GM18502 (cell line): ENCODE measurements around the gene USE1.

Experiments
- ATAC-seq: cut with Tn5 transposase; IDR thresholded peaks from one replicate; pipeline ENCODE4 v1.9.1; 2021; ENCODE audit warnings: mild to moderate bottlenecking; ENCODE audit not compliant: unreplicated experiment, poor library complexity

USE1 gene

DNA sequence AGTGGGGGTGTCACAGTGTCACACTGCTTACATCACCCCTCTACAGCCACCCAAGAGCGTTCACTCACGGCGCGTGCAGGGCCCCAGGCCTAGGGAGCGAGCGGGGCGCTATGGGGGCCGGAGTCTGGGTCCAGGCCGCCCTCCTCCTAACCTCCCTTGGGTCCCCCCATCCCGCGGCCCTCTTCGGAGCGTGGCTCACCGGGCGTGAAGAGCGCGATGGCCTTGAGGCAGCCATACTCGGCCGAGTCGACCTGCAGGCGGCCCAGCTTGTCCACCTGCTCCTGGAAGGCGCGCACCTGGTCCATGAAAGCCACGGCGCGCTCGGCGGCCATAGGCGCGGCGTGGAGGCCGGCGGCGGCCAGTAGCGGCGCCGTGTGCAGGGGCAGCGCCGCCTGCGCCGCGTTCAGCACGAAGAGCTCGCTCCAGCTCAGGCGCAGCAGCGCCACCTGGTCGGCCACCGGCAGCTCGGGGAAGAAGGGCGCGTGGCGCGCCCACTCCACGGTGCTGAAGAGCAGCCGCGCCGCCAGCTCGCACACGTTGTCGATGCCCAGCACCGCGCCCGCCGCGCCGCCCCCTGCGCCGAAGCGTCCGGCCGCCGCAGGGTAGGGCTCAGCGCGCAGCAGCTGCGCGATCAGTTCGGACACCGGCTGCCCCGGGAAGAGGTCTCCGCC is 20.3 kb downstream of the USE1 start:
- peak; percentile 69 for ATAC-seq

GRCh38 chr19:17235971-17236777 is 21.0 kb downstream of the USE1 start:
- peak; percentile 19 for ATAC-seq

GRCh38 chr19:17236811-17237543 is 21.8 kb downstream of the USE1 start:
- no peak for ATAC-seq

DNA sequence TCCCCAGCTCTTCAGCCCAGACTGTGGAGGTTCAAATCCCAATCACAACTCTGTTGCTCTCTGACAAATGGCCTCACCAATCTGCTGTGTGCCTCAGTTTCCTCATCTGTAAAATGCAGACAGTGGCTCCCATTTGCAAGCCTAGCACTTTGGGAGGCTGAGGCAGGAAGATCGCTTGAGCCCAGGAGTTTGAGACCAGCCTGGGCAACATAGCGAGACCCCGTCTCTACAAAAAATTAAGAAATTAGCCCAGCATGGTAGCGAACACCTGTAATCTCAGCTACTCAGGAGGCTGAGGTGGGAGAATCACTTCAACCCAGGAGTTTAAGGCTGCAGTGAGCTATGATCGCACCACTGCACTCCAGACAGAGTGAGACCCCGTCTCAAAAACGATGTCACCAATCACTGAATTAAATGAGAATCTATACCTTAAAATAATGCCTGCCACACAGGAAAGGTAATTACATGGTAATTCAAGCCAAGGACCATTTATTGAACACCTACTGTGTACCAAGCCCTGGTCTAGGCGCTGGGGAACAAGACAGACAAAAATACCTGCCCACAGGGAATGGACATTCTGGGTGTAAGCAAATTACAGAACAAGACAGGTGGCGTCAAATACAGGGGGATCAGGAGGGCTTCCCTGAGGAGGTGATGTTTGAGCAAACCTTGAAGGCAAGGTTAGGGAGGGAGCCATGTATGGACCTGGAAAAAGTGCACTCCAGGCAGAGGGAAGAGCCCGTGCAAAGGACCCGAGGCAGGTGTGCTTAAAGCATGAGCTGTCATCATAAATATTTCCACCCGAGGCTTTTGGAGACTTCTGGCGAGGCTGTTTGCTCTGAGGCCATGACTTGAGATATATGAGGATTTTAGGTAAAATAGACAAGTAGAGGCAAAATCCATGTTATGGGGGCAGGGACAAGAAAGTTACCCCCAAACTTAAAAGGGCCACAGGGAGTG is 22.9 kb downstream of the USE1 start:
- ATAC-seq: no peak

- no peak for ATAC-seq
Measured at GRCh38 chr19:17240062-17240752, 25.1 kb downstream of the USE1 start.

GRCh38 chr19:17240826-17241399 is 25.8 kb downstream of the USE1 start:
- no peak for ATAC-seq

DNA sequence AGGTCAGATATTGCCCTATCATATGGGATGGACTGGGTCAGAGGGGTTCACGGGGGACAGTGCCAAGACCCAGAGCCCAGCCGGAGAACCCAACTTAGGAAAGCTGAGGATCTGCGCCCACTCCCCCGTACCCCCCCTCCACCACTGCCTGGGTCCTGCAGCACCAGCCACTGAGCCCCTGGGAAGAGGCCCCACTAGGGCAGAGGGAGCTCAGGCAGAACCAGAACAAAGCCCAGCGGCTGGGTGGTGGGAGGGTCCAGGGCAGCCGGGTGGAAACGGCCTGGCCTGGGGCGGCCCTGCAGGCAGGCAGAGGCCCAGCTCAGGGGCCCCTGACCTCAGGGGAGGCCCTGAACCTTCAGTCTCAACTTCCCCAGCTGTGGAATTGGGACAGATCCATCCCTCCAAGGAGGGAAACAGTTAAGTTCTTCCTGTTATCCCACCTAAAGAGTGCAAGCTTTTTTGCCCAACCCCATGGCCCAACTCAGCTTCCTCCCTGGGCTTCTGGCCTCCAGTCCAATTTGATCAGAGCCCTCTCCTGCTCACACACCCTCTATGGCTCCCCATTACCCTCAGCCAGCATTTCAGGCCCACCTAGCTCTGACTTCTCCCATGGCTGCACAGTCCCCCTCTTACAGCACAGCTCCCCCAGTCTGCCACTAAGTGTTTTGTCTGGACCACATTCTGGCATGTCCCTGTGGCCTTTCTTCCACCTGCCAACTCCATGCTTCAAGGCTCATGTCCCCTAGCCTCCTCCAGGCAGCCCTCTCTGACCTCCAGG is 27.5 kb downstream of the USE1 start:
- no peak for ATAC-seq

GRCh38 chr19:17243211-17243829 is 28.2 kb downstream of the USE1 start:
- ATAC-seq: no peak

DNA sequence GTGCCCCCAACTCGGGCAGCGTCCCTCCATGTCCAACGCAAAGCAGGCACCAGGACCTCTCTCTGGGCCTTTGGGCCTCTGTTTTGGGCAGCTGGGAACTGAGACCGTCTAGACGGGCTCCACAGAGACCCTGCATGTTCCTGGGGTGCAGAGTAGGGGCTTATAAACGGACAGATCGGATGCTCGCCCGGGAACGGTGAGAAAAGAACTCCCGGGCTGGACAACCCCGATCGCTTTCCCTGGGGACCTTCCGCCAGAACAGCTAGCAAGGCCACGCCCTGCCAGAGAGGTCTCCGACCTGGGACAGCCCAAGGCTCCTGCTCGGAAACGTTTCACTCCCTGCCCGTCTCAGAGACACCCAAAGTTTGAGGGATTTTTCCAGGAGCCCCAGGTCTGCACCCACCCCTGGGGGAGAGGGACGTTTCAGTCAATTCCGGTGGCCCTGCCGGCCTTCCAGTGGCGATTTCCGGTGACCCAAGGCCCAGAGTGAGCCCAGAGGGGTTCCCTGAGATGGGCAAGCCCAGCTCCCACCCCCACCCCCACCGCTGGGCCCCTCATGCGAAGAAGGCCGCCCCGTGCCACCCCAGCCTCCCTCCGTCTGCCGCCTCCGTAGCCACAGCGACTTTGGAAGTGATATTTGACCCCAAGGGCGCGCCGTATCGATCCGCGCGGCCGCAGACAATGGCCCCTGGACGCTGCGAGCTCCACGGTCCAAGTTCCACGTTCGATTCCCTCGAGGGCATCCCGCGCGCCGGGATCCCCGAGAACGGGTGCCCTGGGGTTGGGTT is 28.9 kb downstream of the USE1 start:
- no peak for ATAC-seq

DNA sequence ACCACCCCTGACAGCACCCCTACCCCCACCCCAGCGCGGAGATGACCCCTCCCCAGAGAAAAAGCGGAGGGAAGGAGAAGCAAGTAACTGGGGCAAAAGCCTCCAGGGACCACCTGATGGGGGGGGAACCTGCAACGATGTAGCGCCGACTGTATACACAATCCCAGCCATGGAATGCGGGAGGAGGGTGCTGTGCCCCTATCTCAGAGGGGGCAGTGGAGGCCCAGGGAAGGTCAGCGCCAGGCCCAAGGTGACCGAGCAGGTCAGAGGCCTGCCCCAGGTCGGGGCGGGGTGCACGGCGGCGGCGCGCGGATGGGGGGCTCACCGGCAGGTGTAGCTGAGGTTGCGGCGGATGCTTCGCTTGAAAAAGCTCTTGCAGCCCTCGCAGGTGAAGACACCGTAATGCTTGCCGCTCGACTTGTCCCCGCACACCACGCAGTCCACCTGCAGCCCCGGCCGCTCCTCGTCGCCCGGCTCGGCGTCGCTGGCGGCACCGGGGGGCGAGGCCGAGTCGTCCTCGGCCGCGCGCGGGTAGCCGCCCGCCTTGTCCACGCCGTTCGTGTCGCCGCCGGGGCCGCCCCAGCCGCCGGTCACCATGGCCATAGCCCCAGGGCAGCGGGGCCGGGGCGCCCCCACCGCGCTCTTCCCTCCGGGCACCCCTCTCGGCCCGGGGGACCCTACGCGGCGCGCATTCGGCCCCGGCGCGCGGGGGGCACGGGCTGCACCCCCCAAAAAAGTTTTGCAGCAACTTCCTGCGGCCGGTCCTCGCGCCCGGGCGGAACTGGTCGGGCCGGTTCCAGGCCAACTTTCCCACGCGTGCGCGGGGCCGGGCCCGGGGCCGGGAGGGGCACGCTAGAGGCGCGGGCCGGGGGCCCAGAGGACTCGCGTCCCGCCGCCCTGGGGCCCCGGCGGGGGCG is 29.7 kb downstream of the USE1 start:
- ATAC-seq: peak; percentile 17

DNA sequence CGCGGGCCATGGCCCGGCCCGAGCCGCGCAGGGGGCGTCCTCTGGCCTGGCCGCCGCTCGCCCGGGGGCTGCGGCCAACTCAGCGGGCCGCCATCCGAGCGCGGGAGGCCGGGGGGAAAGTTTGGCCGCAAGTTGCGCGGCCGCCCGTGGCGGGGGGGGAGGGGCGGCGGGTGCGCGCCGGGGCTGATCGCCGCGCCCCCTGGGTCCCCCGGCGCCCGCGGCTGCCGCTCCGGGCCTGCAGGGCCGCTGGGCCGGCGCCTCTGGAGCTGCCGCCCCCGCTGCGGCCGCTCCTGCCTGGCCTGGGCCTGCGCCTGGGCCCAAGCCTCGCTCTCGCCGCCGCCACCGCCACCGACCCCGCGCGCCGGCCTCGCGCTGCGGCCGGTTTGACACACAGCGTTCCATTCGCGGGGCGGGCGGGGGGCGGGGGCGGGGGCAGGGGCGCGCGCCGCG is 30.4 kb downstream of the USE1 start, which contains the start of gene NR2F6:
Gene NR2F6, minus strand, starts transcription at position 385 of the 450 bp plus-strand sequence. CDS start 699 bp downstream, outside the sequence.
- ATAC-seq: peak; percentile 14

DNA sequence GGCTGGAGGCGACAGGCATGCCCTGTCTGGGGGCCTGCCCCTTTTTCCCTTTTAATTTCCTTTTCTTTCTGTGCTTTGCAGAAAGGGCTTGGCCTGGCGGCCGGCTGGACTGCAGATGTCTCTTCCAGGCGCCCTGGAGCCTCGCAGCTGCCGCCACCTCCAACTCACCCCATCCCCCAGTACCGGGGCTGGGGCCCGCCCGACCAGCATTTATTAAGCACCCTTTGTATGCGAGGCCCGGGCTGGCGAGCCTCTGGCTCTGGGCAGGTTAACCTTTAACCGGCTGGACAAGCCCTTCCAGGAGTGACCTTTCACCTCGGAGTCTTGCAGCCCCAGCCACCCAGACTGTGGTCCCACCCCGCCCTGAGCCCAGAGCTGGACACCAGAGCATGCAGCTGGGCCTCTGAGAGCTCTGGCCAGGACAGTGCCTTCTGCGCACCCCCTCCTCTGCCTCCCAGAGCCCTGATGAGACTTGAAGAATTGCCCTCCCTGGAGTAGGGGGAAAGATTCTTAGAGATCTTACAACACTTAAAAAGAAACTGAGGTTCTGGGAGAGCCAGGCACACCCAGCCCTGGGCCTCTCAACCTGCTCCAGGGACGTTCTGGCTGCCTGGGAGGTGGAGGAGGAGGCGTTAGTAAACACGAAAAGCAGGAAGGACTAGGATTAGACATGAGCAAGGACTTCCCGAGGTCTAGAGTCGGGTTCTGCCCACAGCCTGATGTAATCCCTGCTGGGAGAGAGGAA is 31.7 kb downstream of the USE1 start:
- ATAC-seq: no peak

- no peak for ATAC-seq
Measured at GRCh38 chr19:17248011-17248776, 33.0 kb downstream of the USE1 start.

DNA sequence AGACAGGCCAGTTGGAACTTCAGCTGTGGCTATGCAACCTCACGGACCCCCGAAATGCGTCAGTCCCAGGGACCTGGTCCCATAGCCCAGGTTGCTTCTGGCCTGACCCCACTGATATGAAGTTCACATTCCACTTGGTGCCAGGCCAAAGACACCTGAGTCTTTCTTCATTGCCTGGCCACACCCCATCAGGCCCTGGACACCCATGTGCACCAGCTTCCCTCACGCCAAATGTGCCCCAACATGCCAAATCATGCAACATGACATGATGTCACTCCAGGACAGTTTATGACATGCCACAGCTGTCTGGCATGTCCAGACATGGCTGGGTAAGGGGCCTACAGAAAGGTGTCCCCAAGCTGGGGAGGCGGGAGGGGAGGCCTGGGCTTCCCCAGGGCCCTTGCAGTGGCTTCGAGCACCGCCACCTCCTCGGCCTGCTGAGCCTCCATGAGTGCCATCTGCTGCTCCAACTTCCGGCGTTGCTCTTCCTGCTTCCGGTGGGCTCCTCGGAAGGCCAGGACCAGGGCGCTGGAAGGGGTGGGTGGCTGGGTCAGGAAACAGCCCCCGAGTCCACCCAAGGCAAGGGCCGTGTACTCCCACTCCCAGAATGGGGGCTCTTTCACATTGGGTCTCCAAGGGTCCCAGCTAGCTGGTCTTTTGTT is 34.9 kb downstream of the USE1 start:
- ATAC-seq: no peak
